ENCODE results near the gene KISS1R.
"Not testable (repeated sequence)": the region's sequence is repeated elsewhere in the genome, so short reads cannot be mapped to it uniquely, and the experiment has no call there.

Gene KISS1R

GRCh38 chr19:917323-918151 lies at the start of gene KISS1R:
KISS1R (plus strand) TSS chr19:917333; CDS start chr19:917503, 170 bp downstream.
- no peak for FAIRE-seq

- FAIRE-seq: no peak
Observed at GRCh38 chr19:867855-868457, 49.2 kb upstream of the KISS1R start.

DNA sequence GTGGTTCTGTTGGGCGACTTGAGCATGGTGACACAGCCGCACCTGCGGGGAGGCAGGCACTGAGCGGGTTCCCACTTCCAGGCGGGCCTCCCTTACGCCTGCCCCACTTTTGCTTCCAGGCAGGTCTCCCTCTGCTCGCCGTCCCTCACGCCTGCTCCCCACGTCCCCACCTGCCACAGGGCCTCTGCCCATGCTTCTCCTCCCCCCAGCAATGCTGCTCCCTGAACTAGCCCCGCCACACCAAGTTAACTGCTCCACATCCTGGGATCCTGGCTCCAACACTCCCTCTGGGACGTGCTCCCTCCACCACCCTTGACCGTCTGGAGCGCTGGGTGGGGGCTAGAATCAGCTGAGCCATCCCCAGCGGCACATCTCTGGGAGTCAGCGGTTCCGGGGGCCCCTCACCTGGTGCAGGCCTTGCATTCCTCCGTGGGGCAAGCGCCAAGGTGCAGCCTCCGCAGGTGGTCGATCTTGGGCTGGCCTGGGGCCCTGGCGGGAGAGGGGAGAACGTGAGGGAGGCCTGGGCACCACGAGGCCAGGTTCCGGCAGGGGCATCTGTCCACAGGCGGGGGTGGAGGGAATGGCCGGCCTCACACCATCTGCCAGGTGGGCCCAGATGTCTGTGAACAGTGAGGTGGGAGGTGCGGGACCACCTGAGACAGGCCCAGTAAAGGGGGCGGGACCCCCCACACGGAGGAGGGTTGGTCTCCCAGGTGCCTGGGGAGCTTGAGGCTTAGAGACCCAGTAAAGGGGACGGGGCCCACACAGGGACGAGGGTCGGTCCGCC lies 48.5 kb upstream of the KISS1R start:
- FAIRE-seq: no peak

DNA sequence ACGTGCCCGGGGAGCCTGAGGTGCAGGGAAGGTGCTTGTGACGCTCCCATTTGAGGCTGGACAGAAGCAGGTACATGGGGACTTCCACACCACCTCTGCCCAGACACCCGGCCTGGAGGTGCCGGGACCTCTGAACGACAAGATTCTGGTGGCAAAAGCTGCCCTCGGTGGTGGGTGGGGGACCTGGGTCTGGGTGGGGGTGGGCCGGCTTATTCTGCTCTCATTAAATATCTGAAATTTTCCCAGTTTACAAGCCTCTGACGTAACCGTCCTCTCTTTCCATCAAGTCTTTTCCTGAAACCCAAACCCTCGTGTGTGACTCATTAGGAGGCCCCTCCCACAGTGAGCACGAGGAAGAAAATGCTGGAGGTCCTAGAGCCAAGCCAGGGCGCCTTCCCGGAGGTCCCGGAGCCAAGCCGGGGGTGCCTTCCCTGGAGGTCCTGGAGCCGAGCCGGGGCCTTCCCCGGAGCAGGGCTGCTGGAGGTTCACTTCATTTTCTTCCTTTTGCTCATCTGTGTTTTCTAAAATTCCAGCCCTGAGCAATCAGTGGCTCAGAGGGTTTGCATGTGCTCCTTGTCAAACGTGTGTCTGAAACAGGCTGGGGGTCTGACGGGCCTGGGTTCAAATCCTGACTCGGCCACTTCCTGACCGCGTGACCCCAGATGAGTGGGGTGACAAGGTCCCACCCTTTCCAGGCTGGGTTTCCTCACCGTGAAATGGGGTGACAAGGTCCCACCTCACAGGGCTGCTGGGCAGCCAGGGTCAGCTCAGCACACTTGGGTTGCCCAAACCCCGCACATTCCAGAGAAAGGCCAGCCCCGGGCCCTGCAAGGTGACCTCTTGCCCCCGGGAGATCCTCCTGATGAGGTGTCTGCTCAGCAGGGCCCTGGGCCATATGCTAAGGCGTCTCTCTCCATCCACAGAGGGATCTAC lies 47.6 kb upstream of the KISS1R start:
- no peak for FAIRE-seq

- no peak for FAIRE-seq
Observed at GRCh38 chr19:870314-870713, 46.8 kb upstream of the KISS1R start.

DNA sequence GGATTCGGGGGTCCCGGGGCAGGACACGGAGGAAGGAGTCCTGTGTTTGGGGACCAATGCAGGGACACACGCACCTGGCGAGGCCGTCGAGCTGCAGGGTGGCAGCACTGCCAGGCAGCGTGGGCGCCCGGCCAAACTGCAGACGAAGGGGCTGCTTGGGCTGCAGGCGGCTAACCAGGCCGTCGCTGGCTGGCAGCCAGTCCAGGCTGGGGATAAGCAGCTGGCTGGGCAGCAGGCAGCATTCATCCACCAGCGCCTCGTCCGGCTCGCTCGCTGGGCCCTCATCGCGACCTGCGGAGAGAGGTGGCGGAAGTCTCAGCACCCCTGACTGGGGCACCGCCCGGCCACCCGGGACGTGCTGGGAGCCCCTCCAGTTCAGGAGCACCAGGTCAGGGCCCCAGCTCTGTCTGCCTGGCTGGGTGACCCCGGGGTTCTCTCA lies 46.2 kb upstream of the KISS1R start:
- FAIRE-seq: no peak

DNA sequence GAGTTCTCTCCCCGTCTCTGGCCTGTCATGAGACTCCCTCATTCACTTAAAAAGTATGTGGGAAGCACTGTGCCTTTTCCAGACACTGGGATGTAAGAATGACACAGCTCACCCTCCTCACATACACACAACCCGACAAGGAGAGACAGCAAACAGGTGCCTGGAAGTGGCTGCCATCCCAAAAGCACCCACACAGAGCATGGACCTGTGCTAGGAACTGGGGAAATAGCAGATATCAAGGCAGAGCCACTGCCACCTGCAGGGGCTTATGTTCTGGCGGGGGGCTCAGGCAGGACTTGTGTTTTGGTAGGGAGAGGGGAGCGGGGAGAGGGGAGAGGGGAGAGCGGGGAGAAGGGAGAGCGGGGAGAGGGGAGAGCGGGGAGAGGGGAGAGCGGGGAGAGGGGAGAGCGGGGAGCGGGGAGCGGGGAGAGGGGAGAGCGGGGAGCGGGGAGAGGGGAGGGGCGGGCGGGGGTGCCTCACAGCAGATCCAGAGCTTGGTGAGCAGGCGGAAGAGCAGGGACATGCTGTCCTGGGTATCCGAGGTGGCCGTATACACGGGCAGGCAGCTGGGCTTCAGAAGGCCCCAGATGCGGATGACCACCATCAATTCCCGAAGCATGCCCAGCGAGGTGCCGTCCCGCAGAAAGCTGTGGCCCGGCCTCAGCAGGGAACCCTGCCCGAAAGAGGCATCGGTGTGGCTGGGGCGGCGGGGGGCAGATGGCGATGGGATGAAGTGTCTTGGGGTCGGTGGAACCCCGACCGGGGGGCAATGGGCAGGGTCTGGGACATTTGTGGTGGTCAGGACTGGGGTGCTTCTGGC lies 45.5 kb upstream of the KISS1R start:
- FAIRE-seq: no peak

DNA sequence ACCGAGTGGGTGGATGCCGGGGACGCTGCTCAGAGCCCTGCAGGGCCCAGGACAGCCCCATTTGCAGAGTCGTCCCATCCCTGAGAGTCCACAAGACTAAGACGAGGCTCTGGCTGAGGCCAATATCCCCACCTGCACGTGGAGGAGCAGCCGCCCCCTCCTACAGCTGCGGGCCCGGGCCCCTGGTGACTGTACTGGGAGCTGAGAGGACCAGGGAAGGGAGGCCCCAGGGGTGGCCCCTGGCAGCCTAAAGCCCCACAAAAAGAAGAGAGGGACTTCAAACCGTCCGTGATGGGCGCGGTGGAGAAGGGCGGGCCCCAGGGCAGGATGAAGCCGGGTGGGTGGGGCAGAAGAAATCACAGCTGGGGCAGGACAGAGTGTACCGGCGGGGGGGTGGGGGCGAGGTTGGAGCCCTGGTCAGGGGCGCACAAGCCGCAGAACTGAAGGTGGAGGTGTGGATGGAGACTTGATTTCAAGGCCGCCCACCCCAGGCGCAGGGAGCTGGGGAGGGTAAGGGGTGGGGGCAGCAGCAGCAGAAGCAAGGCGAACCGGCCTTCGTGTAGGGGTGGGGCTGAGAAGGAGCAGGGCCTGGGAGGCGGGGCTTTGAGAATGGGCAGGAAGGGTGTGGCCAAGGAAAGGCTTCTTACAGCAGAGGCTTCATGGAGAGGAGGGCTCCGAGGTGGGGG lies 44.7 kb upstream of the KISS1R start:
- no peak for FAIRE-seq

DNA sequence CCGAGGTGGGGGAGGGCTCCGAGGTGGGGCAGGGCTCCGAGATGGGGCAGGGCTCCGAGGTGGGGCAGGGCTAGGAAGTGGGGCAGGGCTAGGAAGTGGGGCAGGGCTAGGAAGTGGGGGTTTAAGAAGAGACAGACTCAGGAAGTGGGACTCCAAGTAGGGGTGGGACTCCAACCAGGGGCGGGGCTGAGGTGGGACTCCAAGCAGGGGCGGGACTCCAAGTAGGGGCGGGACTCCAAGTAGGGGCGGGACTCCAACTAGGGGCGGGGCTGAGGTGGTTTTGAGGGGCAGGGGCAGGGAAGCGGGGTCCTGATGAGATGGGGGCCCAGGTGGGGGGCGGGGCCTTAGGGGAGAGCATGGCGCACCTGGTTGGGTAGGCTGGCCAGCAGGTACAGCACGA lies 44.0 kb upstream of the KISS1R start:
- no peak for FAIRE-seq

DNA sequence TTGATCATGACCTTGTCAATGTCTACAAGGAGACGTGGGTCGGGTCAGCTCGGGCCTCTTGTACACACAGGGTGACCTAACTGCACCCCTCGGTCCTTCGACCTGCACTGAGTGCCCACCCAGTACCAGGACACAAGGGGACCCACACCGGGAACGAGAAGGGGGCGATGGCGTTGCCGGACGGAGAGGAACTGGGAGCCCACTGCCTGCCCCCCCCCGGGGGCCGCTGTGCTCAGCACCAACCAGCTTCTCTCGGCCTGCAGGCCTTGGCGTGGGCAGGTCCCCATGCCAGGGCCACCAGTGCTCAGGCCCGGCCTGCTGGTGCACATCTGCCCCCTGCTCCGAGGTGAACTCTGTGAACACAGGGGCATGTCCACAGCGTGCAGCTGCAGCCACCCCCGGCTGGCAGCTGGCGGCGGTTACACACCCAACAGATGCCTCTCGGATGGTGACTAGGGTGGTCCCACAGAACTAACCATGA lies 43.5 kb upstream of the KISS1R start:
- FAIRE-seq: no peak

DNA sequence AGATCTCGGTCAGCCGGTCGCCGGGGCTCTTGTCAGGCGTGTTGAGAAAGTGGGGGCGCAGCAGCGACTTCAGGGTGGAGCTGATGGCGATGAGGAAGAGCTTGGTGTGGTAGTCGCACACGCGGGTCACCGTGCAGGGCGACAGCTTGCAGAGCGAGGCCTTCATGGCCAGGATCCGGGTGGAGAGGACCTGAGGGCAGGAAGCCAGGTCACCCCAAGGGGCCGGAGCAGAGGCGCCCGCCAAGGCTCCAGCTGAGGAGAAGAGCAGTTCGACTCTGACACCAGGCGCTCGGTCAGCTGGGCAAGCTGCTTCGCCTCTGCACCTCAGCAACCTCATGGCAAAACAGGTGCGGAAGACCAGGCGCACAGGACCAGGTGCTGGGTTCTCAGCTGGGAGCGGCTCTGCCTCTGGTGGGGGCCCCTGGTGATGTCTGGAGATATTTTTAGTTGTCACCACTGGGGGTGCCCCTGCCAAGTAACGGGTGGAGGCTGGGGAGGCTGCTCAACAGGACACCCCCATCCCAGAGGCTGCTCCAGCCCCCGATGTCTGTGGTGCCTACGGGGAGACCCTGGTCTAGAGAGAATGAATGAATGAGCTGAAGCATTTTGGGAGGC lies 41.8 kb upstream of the KISS1R start:
- no peak for FAIRE-seq

- FAIRE-seq: no peak
Observed at GRCh38 chr19:876089-876488, 41.0 kb upstream of the KISS1R start.

DNA sequence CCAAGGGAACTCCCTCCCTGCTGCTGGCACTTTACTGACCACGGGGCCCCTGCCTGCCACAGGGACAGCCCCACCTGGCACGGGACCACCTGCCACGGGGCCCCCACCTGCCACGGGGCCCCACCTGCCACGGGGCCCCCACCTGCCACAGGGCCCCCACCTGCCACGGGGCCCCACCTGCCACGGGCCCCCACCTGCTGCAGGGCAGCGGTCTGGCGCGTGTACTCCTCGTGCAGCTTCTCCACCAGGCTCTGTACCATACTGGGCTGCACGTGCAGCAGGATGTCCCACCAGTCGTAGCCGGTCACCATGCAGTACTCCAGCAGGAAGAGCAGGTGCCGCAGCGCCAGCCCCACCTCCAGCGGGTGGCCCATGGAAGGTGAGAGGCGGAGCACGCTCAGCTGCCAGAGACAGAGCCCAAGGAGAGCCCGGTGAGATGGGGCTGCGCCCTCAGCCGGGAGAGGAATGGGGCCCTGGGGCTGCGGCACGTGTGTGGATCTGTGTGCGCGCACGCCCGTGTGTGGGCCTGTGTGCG lies 40.3 kb upstream of the KISS1R start:
- FAIRE-seq: no peak

- FAIRE-seq: not testable (repeated sequence)
Observed at GRCh38 chr19:877992-878660, 39.0 kb upstream of the KISS1R start.

DNA sequence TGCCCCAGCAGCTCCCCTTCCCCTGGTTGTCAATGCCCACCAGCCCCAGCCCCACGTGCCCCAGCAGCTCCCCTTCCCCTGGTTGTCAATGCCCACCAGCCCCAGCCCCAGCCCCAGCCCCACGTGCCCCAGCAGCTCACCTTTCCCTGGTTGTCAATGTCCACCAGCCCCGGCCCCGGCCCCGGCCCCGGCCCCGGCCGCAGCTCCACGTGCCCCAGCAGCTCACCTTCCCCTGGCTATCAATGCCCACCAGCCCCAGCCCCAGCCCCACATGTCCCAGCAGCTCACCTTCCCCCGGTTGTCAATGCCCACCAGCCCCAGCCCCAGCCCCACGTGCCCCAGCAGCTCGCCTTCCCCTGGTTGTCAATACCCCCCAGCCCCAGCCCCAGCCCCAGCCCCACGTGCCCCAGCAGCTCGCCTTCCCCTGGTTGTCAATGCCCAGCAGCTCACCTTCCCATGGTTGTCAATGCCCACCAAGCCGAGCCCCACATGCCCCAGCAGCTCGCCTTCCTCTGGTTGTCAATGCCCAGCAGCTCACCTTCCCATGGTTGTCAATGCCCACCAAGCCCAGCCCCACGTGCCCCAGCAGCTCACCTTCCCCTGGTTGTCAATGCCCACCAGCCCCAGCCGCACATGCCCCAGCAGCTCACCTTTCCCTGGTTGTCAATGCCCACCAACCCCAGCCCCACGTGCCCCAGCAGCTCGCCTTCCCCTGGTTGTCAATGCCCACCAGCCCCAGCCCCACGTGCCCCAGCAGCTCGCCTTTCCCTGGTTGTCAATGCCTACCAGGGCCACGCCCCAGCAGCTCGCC lies 38.2 kb upstream of the KISS1R start:
- not testable (repeated sequence) for FAIRE-seq

- FAIRE-seq: no peak
Observed at GRCh38 chr19:879711-880438, 37.3 kb upstream of the KISS1R start.

- no peak for FAIRE-seq
Observed at GRCh38 chr19:881385-882071, 35.6 kb upstream of the KISS1R start.
